HUES6 (cell line): ENCODE results near the gene IL17C.
A peak's percentile ranks its signal among the peaks of the same experiment; 100 is the strongest.

ENCODE experiments used
- H3K27ac ChIP-seq: 2 replicates; pipeline ENCODE4 v1.7.0; 2013; ENCODE audit warnings: low read depth, mild to moderate bottlenecking, low read length, inconsistent platforms
- H3K27me3 ChIP-seq: 2 replicates; pipeline ENCODE4 v1.6.1; 2013; ENCODE audit warnings: low read length; ENCODE audit not compliant: control insufficient read depth, insufficient read depth
- H3K36me3 ChIP-seq: 2 replicates; pipeline ENCODE4 v1.6.1; 2013; ENCODE audit warnings: low read length; ENCODE audit not compliant: control insufficient read depth, insufficient read depth
- H3K4me1 ChIP-seq: 2 replicates; pipeline ENCODE4 v1.6.1; 2013; ENCODE audit warnings: low read length; ENCODE audit not compliant: control insufficient read depth, insufficient read depth
- H3K4me3 ChIP-seq: 2 replicates; pipeline ENCODE4 v1.5.1; 2013; ENCODE audit warnings: low read depth, low read length
- H3K9ac ChIP-seq: one replicate; pipeline ENCODE4 v1.6.1; 2013; ENCODE audit warnings: mild to moderate bottlenecking, low read length
- H3K9me3 ChIP-seq: 2 replicates; pipeline ENCODE4 v1.6.1; 2013; ENCODE audit warnings: low read depth, low read length; ENCODE audit not compliant: control insufficient read depth, insufficient read depth

IL17C gene

GRCh38 chr16:88630433-88630832 lies 7.9 kb upstream of the IL17C start:
- Histone ChIP-seq H3K4me3 (no peak overlapping the region), H3K36me3 (peaks cover 52% of the 10 kb centered on the region), H3K4me1 (peaks cover 18% of the 10 kb centered on the region; the same call in 1 of the 2 replicates), H3K9me3 (no peaks in the 10 kb centered on the region), H3K9ac (no peak overlapping the region), H3K27me3 (peaks cover 7% of the 10 kb centered on the region; the same call in 1 of the 2 replicates), H3K27ac (no peak overlapping the region)

- H3K36me3 ChIP-seq = peaks cover 47% of the 10 kb centered on the region
- H3K27me3 ChIP-seq = peaks cover 12% of the 10 kb centered on the region; the same call in 1 of the 2 replicates
- H3K4me1 ChIP-seq = peaks cover 18% of the 10 kb centered on the region; the same call in 1 of the 2 replicates
- H3K9ac ChIP-seq = no peak overlapping the region
- H3K4me3 ChIP-seq = no peak overlapping the region
- no peaks in the 10 kb centered on the region for H3K9me3 ChIP-seq
- H3K27ac ChIP-seq = no peak overlapping the region
Observed at GRCh38 chr16:88630941-88631340, 7.4 kb upstream of the IL17C start.

- H3K4me1 ChIP-seq = peaks cover 18% of the 10 kb centered on the region; the same call in 1 of the 2 replicates
- H3K4me3 ChIP-seq = no peak overlapping the region
- H3K27me3 ChIP-seq = peaks cover 16% of the 10 kb centered on the region; the same call in 1 of the 2 replicates
- H3K9me3 ChIP-seq = no peaks in the 10 kb centered on the region
- peaks cover 46% of the 10 kb centered on the region for H3K36me3 ChIP-seq
- no peak overlapping the region for H3K27ac ChIP-seq
- H3K9ac ChIP-seq = no peak overlapping the region
Observed at GRCh38 chr16:88631384-88631783, 7.0 kb upstream of the IL17C start.

- Histone ChIP-seq H3K27ac (no peak overlapping the region), H3K9ac (no peak overlapping the region), H3K27me3 (peaks cover 16% of the 10 kb centered on the region; the same call in 1 of the 2 replicates), H3K36me3 (peaks cover 42% of the 10 kb centered on the region), H3K4me3 (no peak overlapping the region), H3K9me3 (no peaks in the 10 kb centered on the region), H3K4me1 (peaks cover 18% of the 10 kb centered on the region; the same call in 1 of the 2 replicates)
Observed at GRCh38 chr16:88631920-88632586, 6.3 kb upstream of the IL17C start.

- peaks cover 18% of the 10 kb centered on the region; the same call in 1 of the 2 replicates for H3K4me1 ChIP-seq
- peaks cover 39% of the 10 kb centered on the region for H3K36me3 ChIP-seq
- no peak overlapping the region for H3K4me3 ChIP-seq
- H3K27ac ChIP-seq = no peak overlapping the region
- H3K9me3 ChIP-seq = no peaks in the 10 kb centered on the region
- H3K9ac ChIP-seq = no peak overlapping the region
- peaks cover 16% of the 10 kb centered on the region; the same call in 1 of the 2 replicates for H3K27me3 ChIP-seq
Observed at GRCh38 chr16:88632587-88632930, 5.8 kb upstream of the IL17C start.

- Histone ChIP-seq H3K27me3 (peaks cover 19% of the 10 kb centered on the region; the same call in 1 of the 2 replicates), H3K36me3 (peaks cover 30% of the 10 kb centered on the region), H3K9me3 (no peaks in the 10 kb centered on the region), H3K9ac (no peak overlapping the region), H3K4me1 (peaks cover 17% of the 10 kb centered on the region), H3K27ac (no peak overlapping the region), H3K4me3 (peak overlapping the region; percentile 70)
Observed at GRCh38 chr16:88633684-88634140, 4.7 kb upstream of the IL17C start.

GRCh38 chr16:88634141-88634993 lies 4.0 kb upstream of the IL17C start:
- H3K9ac ChIP-seq = peak overlapping the region; percentile 52
- H3K27me3 ChIP-seq = peaks cover 21% of the 10 kb centered on the region; the same call in 1 of the 2 replicates
- H3K9me3 ChIP-seq = no peaks in the 10 kb centered on the region
- peaks cover 29% of the 10 kb centered on the region for H3K36me3 ChIP-seq
- H3K27ac ChIP-seq = no peak overlapping the region
- H3K4me3 ChIP-seq = peak overlapping the region; percentile 70
- H3K4me1 ChIP-seq = peaks cover 24% of the 10 kb centered on the region

- H3K27ac ChIP-seq = no peak overlapping the region
Observed at GRCh38 chr16:88634994-88635670, 3.2 kb upstream of the IL17C start.

GRCh38 chr16:88635671-88636319 lies 2.6 kb upstream of the IL17C start:
- H3K27me3 ChIP-seq = peaks cover 29% of the 10 kb centered on the region; the same call in 1 of the 2 replicates
- H3K9ac ChIP-seq = no peak overlapping the region
- H3K36me3 ChIP-seq = peaks cover 15% of the 10 kb centered on the region
- H3K9me3 ChIP-seq = no peaks in the 10 kb centered on the region
- H3K4me1 ChIP-seq = peaks cover 27% of the 10 kb centered on the region
- no peak overlapping the region for H3K27ac ChIP-seq
- no peak overlapping the region for H3K4me3 ChIP-seq

More at GRCh38 chr16:88634994-88635670, 3.2 kb upstream of the IL17C start:
- H3K27me3 ChIP-seq = peaks cover 29% of the 10 kb centered on the region; the same call in 1 of the 2 replicates
- no peaks in the 10 kb centered on the region for H3K9me3 ChIP-seq
- peaks cover 28% of the 10 kb centered on the region for H3K4me1 ChIP-seq
- peak overlapping the region; percentile 70 for H3K4me3 ChIP-seq
- peak overlapping the region; percentile 52 for H3K9ac ChIP-seq
- peaks cover 21% of the 10 kb centered on the region for H3K36me3 ChIP-seq

GRCh38 chr16:88636488-88637265 lies 1.7 kb upstream of the IL17C start:
- Histone ChIP-seq H3K9me3 (no peaks in the 10 kb centered on the region), H3K27ac (no peak overlapping the region), H3K27me3 (peaks cover 29% of the 10 kb centered on the region; the same call in 1 of the 2 replicates), H3K4me1 (peaks cover 21% of the 10 kb centered on the region), H3K9ac (no peak overlapping the region), H3K36me3 (peaks cover 7% of the 10 kb centered on the region; the same call in 1 of the 2 replicates), H3K4me3 (no peak overlapping the region)
